IMR-90 (cell line): ENCODE data around the gene VIPR2. TPM values are rescaled to one million over a fixed set of nuclear protein-coding genes. Genes with fewer than 3 reads are reported as not detected.

Experiments
- ATAC-seq: fragments of 200-7000 bp; cut with Tn5 transposase; 2 replicates; pipeline ENCODE4 v1.9.1; 2020; ENCODE audit warnings: low read depth, mild to moderate bottlenecking, moderate library complexity
- BruUV-seq: library from RNA; stranded (reverse); fragments of 400-500 nt; replicated peaks from 2 replicates; lab custom pipeline; 2021; lab: Mats Ljungman, UMichigan
- CTCF ChIA-PET: fragments of 300-600 bp; formaldehyde crosslinking; extraction: SDS; loops from one replicate; lab custom pipeline; 2021; ENCODE audit warnings: antibody characterized with exemption; lab: Yijun Ruan, JAX
- POLR2A ChIA-PET: fragments of 300-600 bp; sonication (Branson Sonifier 250); formaldehyde crosslinking; loops from one replicate; lab custom pipeline; 2022; ENCODE audit warnings: antibody characterized with exemption; ENCODE audit not compliant: unreplicated experiment; lab: Charles Lee
- DNase-seq: peaks from one replicate; pipeline ENCODE4 v3.0.0; 2013
- H2AFZ ChIP-seq: replicated peaks from 2 replicates; pipeline ENCODE3; 2013; ENCODE audit warnings: low read length, mild to moderate bottlenecking; ENCODE audit not compliant: poor library complexity
- H2AK5ac ChIP-seq: 2 replicates; pipeline ENCODE4 v1.6.1; 2013; ENCODE audit warnings: low read depth, low read length, inconsistent platforms
- H2AK9ac ChIP-seq: replicated peaks from 2 replicates; pipeline ENCODE3; 2013; ENCODE audit warnings: mild to moderate bottlenecking, low read depth, low read length, moderate library complexity; ENCODE audit not compliant: poor library complexity
- H2BK120ac ChIP-seq: 2 replicates; pipeline ENCODE4 v1.6.1; 2013; ENCODE audit warnings: low read depth, low read length, inconsistent platforms
- H2BK15ac ChIP-seq: 3 replicates; pipeline ENCODE4 v1.6.1; 2013; ENCODE audit warnings: low read depth, low read length, inconsistent platforms
- H2BK20ac ChIP-seq: 2 replicates; pipeline ENCODE4 v1.6.1; 2013; ENCODE audit warnings: low read depth, mild to moderate bottlenecking, inconsistent platforms, low read length, moderate library complexity
- H2BK5ac ChIP-seq: 2 replicates; pipeline ENCODE4 v1.6.1; 2013; ENCODE audit warnings: mild to moderate bottlenecking, low read depth, low read length, inconsistent platforms; ENCODE audit not compliant: poor library complexity, severe bottlenecking
- H3K14ac ChIP-seq: replicated peaks from 2 replicates; pipeline ENCODE4 v1.6.1; 2013; ENCODE audit warnings: low read depth, low read length, inconsistent platforms
- H3K18ac ChIP-seq: 2 replicates; pipeline ENCODE4 v1.6.1; 2013; ENCODE audit warnings: low read depth, low read length, control low read depth
- H3K23ac ChIP-seq: 2 replicates; pipeline ENCODE4 v1.6.1; 2013; ENCODE audit warnings: low read depth, low read length, inconsistent platforms
- H3K27ac ChIP-seq: 2 replicates; pipeline ENCODE4 v1.5.1; 2013; ENCODE audit warnings: mild to moderate bottlenecking, control low read depth, low read length; ENCODE audit not compliant: insufficient read depth
- H3K27me3 ChIP-seq: 2 replicates; pipeline ENCODE4 v1.6.1; 2013; ENCODE audit warnings: low read length; ENCODE audit not compliant: control insufficient read depth, insufficient read depth
- H3K36me3 ChIP-seq: 2 replicates; pipeline ENCODE4 v1.6.1; 2013; ENCODE audit warnings: low read length, mixed read lengths; ENCODE audit not compliant: control insufficient read depth, insufficient read depth
- H3K4ac ChIP-seq: 2 replicates; pipeline ENCODE4 v1.6.1; 2013; ENCODE audit warnings: low read depth, low read length, inconsistent platforms
- H3K4me1 ChIP-seq: 2 replicates; pipeline ENCODE4 v1.6.1; 2013; ENCODE audit warnings: low read length, mixed read lengths; ENCODE audit not compliant: control insufficient read depth, insufficient read depth
- H3K4me2 ChIP-seq: 2 replicates; pipeline ENCODE4 v1.6.1; 2013; ENCODE audit warnings: low read depth, mild to moderate bottlenecking, control low read depth, low read length, moderate library complexity
- H3K4me3 ChIP-seq: 2 replicates; pipeline ENCODE4 v1.5.1; 2013; ENCODE audit warnings: low read depth, mild to moderate bottlenecking, control low read depth, low read length, moderate library complexity; ENCODE audit not compliant: insufficient read depth
- H3K56ac ChIP-seq: 2 replicates; pipeline ENCODE4 v1.6.1; 2013; ENCODE audit warnings: low read length, inconsistent platforms; ENCODE audit not compliant: insufficient read depth; ENCODE audit errors: extremely low read depth
- H3K79me1 ChIP-seq, 2 experiments: 2 replicates each; pipeline ENCODE4 v1.6.1; 2013; ENCODE audit warnings: low read length in 2 of 2, inconsistent platforms in 1 of 2, low read depth in 1 of 2
- H3K9ac ChIP-seq: 2 replicates; pipeline ENCODE4 v1.6.1; 2013; ENCODE audit warnings: low read depth, low read length, control low read depth
- H3K9me1 ChIP-seq: 2 replicates; pipeline ENCODE4 v1.6.1; 2013; ENCODE audit warnings: low read length, inconsistent platforms; ENCODE audit not compliant: insufficient read depth
- H3K9me3 ChIP-seq: 2 replicates; pipeline ENCODE4 v1.6.1; 2013; ENCODE audit warnings: low read length; ENCODE audit not compliant: control insufficient read depth, insufficient read depth
- H4K20me1 ChIP-seq: 2 replicates; pipeline ENCODE4 v1.6.1; 2013; ENCODE audit warnings: low read length, inconsistent platforms; ENCODE audit not compliant: insufficient read depth
- H4K5ac ChIP-seq: 2 replicates; pipeline ENCODE4 v1.6.1; 2013; ENCODE audit warnings: mild to moderate bottlenecking, low read depth, low read length, control low read depth
- H4K8ac ChIP-seq, 2 experiments: 2 replicates each; pipeline ENCODE4 v1.6.1; 2013; ENCODE audit warnings: low read depth in 2 of 2, low read length in 2 of 2, control low read depth in 1 of 2, inconsistent platforms in 1 of 2
- H4K91ac ChIP-seq: 2 replicates; pipeline ENCODE4 v1.6.1; 2013; ENCODE audit warnings: low read depth, low read length, inconsistent platforms; ENCODE audit not compliant: insufficient read depth
- CHD1 ChIP-seq: IDR thresholded peaks from 2 replicates; pipeline ENCODE4 v1.6.1; 2012; ENCODE audit warnings: low read depth, low read length, improper control_type of control experiment
- MAZ ChIP-seq: IDR thresholded peaks from 2 replicates; pipeline ENCODE4 v1.6.1; 2012; ENCODE audit warnings: low read depth, mild to moderate bottlenecking, low read length, improper control_type of control experiment, moderate library complexity, borderline replicate concordance
- POLR2A ChIP-seq: IDR thresholded peaks from 2 replicates; pipeline ENCODE4 v1.6.1; 2012; ENCODE audit warnings: mild to moderate bottlenecking, low read depth, low read length
- SMC3 ChIP-seq: fragments of 150-350 bp; IDR thresholded peaks from 2 replicates; pipeline ENCODE4 v1.6.1; 2016; ENCODE audit warnings: low read depth, mild to moderate bottlenecking, antibody characterized with exemption, low read length, moderate library complexity
- WGBS, 2 experiments: methylation state at CpG; one replicate each; pipeline versions ENCODE4 v1.1.5 to v1.1.7; 2013; ENCODE audit warnings: missing lambda C conversion rate in 2 of 2; ENCODE audit not compliant: insufficient read length in 1 of 2; ENCODE audit errors: extremely low coverage in 2 of 2; 5-methylcytosine and 5-hydroxymethylcytosine counted together
- dilution Hi-C: fragments of 300-500 bp; cut with HindIII; formaldehyde crosslinking; loops from one replicate; pipeline ENCODE4 v1.14.3; 2018; ENCODE audit warnings: low sequenced_read_pairs; ENCODE audit not compliant: unreplicated experiment
- in situ Hi-C: fragments of 300-500 bp; cut with MboI; formaldehyde crosslinking; loops from 3 replicates; pipeline ENCODE4 v1.14.3; 2019; ENCODE audit warnings: low sequenced_read_pairs, inconsistent platforms, mixed read lengths
- intact Hi-C: fragments of 100-400 bp; cut with micrococcal nuclease; formaldehyde crosslinking; loops from 2 replicates; pipeline ENCODE4 v1.10.0; 2022
- polyA plus RNA-seq, 3 experiments: library from polyadenylated mRNA; depleted of rRNA; stranded (reverse); fragments of >200 nt; gene quantifications; 2 replicates each; pipeline ENCODE4 v1.2.3, GENCODE V29; 2012; ENCODE audit warnings: low replicate concordance in 1 of 3
- total RNA-seq: library from RNA; depleted of rRNA; stranded (reverse); fragments of >200 nt; gene quantifications from 2 replicates; pipeline ENCODE4 v1.2.3, GENCODE V29; 2012
- TF ChIP-seq, protein P1 (sequence below): fragments of 150-350 bp; IDR thresholded peaks from 2 replicates; pipeline ENCODE4 v1.6.1; 2016; ENCODE audit warnings: low read depth, mild to moderate bottlenecking, low read length, moderate library complexity, borderline replicate concordance

Gene VIPR2
- total and polyA plus RNA-seq, 2 of the 4 experiments (the other 2 are of a cell fraction) = not detected

DNA sequence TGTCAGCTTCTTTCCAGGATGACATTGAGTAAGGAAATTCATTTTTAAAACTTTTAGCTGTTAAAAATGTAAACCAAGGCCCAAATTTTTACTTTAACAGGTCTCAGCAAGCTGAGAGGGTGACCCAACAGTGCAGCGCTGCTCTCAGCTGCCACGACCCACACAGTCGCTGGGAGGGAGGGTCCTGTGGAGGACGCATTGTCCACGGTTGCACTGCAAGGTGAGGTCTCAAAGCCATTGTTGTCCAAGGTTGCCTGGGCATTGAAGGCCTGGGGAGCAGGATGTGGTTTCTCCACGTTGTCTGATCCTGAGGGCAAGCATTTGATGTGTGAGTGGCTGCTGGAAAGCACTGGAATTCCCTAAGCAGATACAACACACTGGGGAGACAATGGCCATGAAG is 15.1 kb upstream of the VIPR2 start:
- ATAC-seq (no peak), DNase-seq (no peak)
- H3K4me1 ChIP-seq = no peaks in the 10 kb centered on the region
- TF ChIP-seq, protein P1, sequence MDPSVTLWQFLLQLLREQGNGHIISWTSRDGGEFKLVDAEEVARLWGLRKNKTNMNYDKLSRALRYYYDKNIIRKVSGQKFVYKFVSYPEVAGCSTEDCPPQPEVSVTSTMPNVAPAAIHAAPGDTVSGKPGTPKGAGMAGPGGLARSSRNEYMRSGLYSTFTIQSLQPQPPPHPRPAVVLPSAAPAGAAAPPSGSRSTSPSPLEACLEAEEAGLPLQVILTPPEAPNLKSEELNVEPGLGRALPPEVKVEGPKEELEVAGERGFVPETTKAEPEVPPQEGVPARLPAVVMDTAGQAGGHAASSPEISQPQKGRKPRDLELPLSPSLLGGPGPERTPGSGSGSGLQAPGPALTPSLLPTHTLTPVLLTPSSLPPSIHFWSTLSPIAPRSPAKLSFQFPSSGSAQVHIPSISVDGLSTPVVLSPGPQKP = no peak
- TF ChIP-seq MAZ (no peak), POLR2A (no peak), SMC3 (no peak), CHD1 (no peak)
- no peaks in the 10 kb centered on the region for H3K79me1 ChIP-seq
- H3K27me3 ChIP-seq = no peaks in the 10 kb centered on the region
- H3K27ac ChIP-seq = no peak overlapping the region
- H2BK5ac ChIP-seq = no peak overlapping the region
- CTCF ChIA-PET = no interaction called here
- no peak overlapping the region for H4K8ac ChIP-seq
- WGBS, 2 experiments = 40% methylated on average over 3 of the region's 6 CpGs; no CpG with 5 or more reads in 1 of the 2 experiments
- no TSS peak for BruUV-seq
- dilution Hi-C loops (no loop called here), intact Hi-C loops (no loop called here), in situ Hi-C loops (no loop called here)
- no peak overlapping the region for H3K56ac ChIP-seq
- no peak overlapping the region for H2BK120ac ChIP-seq
- no peak overlapping the region for H3K4me3 ChIP-seq
- no peak overlapping the region for H3K14ac ChIP-seq
- H3K9me3 ChIP-seq = peaks cover 34% of the 10 kb centered on the region
- H4K91ac ChIP-seq = no peak overlapping the region
- no peak overlapping the region for H3K18ac ChIP-seq
- H2AK5ac ChIP-seq = no peak overlapping the region
- H3K4ac ChIP-seq = no peak overlapping the region
- H2AK9ac ChIP-seq = no peak overlapping the region
- no peak overlapping the region for H4K5ac ChIP-seq
- H3K4me2 ChIP-seq = no peak overlapping the region
- H2BK20ac ChIP-seq = no peak overlapping the region
- POLR2A ChIA-PET = no interaction called here
- no peaks in the 10 kb centered on the region for H3K36me3 ChIP-seq
- H2AFZ ChIP-seq = no peak overlapping the region
- no peak overlapping the region for H2BK15ac ChIP-seq
- no peak overlapping the region for H3K23ac ChIP-seq
- H3K9ac ChIP-seq = no peak overlapping the region
- H4K20me1 ChIP-seq = no peaks in the 10 kb centered on the region
- H3K9me1 ChIP-seq = no peaks in the 10 kb centered on the region
